Hepatocyte (in vitro differentiated cells): ENCODE measurements around the gene DNAL4. TPM values are rescaled to one million over a fixed set of nuclear protein-coding genes. Genes with fewer than 3 reads are reported as not detected.
A peak's percentile ranks its signal among the peaks of the same experiment; 100 is the strongest.

Source experiments
- DNase-seq: peaks from one replicate; pipeline ENCODE4 v3.0.0-alpha.2; 2016; ENCODE audit warnings: low spot score
- H2AFZ ChIP-seq: fragments of 200-600 bp; sonication (generic); 2 replicates; pipeline ENCODE4 v1.6.0; 2016; ENCODE audit warnings: antibody characterized with exemption, mild to moderate bottlenecking
- H3K27ac ChIP-seq: fragments of 200-600 bp; sonication (generic); 2 replicates; pipeline ENCODE4 v1.5.1; 2016; ENCODE audit warnings: mild to moderate bottlenecking
- H3K27me3 ChIP-seq: fragments of 200-600 bp; sonication (generic); 2 replicates; pipeline ENCODE4 v1.6.1; 2016
- H3K36me3 ChIP-seq: fragments of 200-600 bp; sonication (generic); replicated peaks from 2 replicates; pipeline ENCODE4 v1.5.1; 2016; ENCODE audit warnings: low read depth; ENCODE audit not compliant: insufficient read depth
- H3K4me1 ChIP-seq: fragments of 200-600 bp; sonication (generic); 2 replicates; pipeline ENCODE4 v1.5.1; 2016; ENCODE audit warnings: mild to moderate bottlenecking, moderate library complexity; ENCODE audit not compliant: insufficient read depth
- H3K4me2 ChIP-seq: fragments of 200-600 bp; sonication (generic); 2 replicates; pipeline ENCODE4 v1.6.0; 2016
- H3K4me3 ChIP-seq: fragments of 200-600 bp; sonication (generic); 2 replicates; pipeline ENCODE4 v1.5.1; 2016; ENCODE audit warnings: mild to moderate bottlenecking
- H3K79me2 ChIP-seq: fragments of 200-600 bp; sonication (generic); 2 replicates; pipeline ENCODE4 v1.6.0; 2017; ENCODE audit warnings: mild to moderate bottlenecking
- H3K9me2 ChIP-seq: fragments of 200-600 bp; sonication (generic); replicated peaks from 2 replicates; pipeline ENCODE4 v1.6.0; 2017; ENCODE audit warnings: mild to moderate bottlenecking; ENCODE audit not compliant: insufficient read depth
- H3K9me3 ChIP-seq: fragments of 200-600 bp; sonication (generic); 2 replicates; pipeline ENCODE4 v1.5.1; 2016; ENCODE audit warnings: low read depth, mild to moderate bottlenecking
- H4K20me1 ChIP-seq: fragments of 200-600 bp; sonication (generic); 2 replicates; pipeline ENCODE4 v1.6.0; 2016; ENCODE audit warnings: mild to moderate bottlenecking; ENCODE audit not compliant: insufficient read depth, poor library complexity, severe bottlenecking
- CTCF ChIP-seq: fragments of 200-600 bp; sonication (generic); IDR thresholded peaks from 2 replicates; pipeline ENCODE4 v1.5.1; 2016; ENCODE audit warnings: antibody characterized with exemption, mild to moderate bottlenecking; ENCODE audit not compliant: poor library complexity
- EZH2 ChIP-seq: fragments of 200-600 bp; sonication (generic); IDR thresholded peaks from 2 replicates; pipeline ENCODE4 v1.6.1; 2016; ENCODE audit warnings: antibody characterized with exemption, mild to moderate bottlenecking, borderline replicate concordance
- EZH2phosphoT487 ChIP-seq: fragments of 200-600 bp; sonication (generic); IDR thresholded peaks from one replicate; pipeline ENCODE4 v1.6.1; 2018; ENCODE audit warnings: antibody characterized with exemption, mild to moderate bottlenecking, low read depth, moderate library complexity; ENCODE audit not compliant: unreplicated experiment, severe bottlenecking
- WGBS: methylation state at CpG from one replicate; pipeline ENCODE4 v1.1.6; 2016; ENCODE audit warnings: low lambda C conversion rate; ENCODE audit errors: missing lambda C conversion rate; 5-methylcytosine and 5-hydroxymethylcytosine counted together
- polyA plus RNA-seq: library from polyadenylated mRNA; unstranded; fragments of >200 nt; fragmentation: Nextera tagmentation; extraction: Ambion mirVana; gene quantifications from 2 replicates; pipeline ENCODE4 v1.2.1, GENCODE V29; 2016
- total RNA-seq: library from RNA; depleted of rRNA; stranded (reverse); fragments of >200 nt; gene quantifications from 2 replicates; pipeline ENCODE4 v1.2.3, GENCODE V29; 2014

The DNAL4 gene
- total and polyA plus RNA-seq, 2 experiments from 2014 or later, result 11.9 to 21.5 TPM

- no peak overlapping the region for H2AFZ ChIP-seq
- no peaks in the 10 kb centered on the region for H3K9me3 ChIP-seq
- DNase-seq, result no peak
- 77% methylated on average over 4 of the region's 4 CpGs for WGBS
- H3K27me3 ChIP-seq, result peaks cover 18% of the 10 kb centered on the region
- no peaks in the 10 kb centered on the region for H4K20me1 ChIP-seq
- TF ChIP-seq EZH2phosphoT487, result no peak
- no peak for TF ChIP-seq EZH2
- no peak for TF ChIP-seq CTCF
- H3K9me2 ChIP-seq, result no peaks in the 10 kb centered on the region
- no peak overlapping the region for H3K4me3 ChIP-seq
- no peak overlapping the region for H3K4me2 ChIP-seq
- H3K36me3 ChIP-seq, result no peaks in the 10 kb centered on the region
- H3K4me1 ChIP-seq, result peaks cover 10% of the 10 kb centered on the region
- H3K27ac ChIP-seq, result no peak overlapping the region
- peaks cover 13% of the 10 kb centered on the region for H3K79me2 ChIP-seq
These were observed 1.6 kb upstream of the DNAL4 start for GRCh38 chr22:38795569-38795968.

- H2AFZ ChIP-seq, result peak overlapping the region; percentile 73
- 29% methylated on average over 9 of the region's 9 CpGs for WGBS
- H3K9me3 ChIP-seq, result no peaks in the 10 kb centered on the region
- peak overlapping the region; percentile 65 for H3K4me3 ChIP-seq
- peaks cover 6% of the 10 kb centered on the region for H3K27me3 ChIP-seq
- no peak for DNase-seq
- H3K79me2 ChIP-seq, result peaks cover 13% of the 10 kb centered on the region
- H4K20me1 ChIP-seq, result no peaks in the 10 kb centered on the region
- H3K4me1 ChIP-seq, result peaks cover 10% of the 10 kb centered on the region
- peak overlapping the region; percentile 64 for H3K27ac ChIP-seq
- H3K36me3 ChIP-seq, result no peaks in the 10 kb centered on the region
- H3K4me2 ChIP-seq, result peak overlapping the region; percentile 90
- TF ChIP-seq EZH2phosphoT487, result no peak
- no peak for TF ChIP-seq CTCF
- no peak for TF ChIP-seq EZH2
- no peaks in the 10 kb centered on the region for H3K9me2 ChIP-seq
These were observed 626 bp downstream of the DNAL4 start for GRCh38 chr22:38793317-38793716.

GRCh38 chr22:38792833-38793232 is 1.1 kb downstream of the DNAL4 start:
- Histone ChIP-seq H3K79me2 (peaks cover 13% of the 10 kb centered on the region), H3K4me2 (peak overlapping the region; percentile 90), H3K9me2 (no peaks in the 10 kb centered on the region), H3K36me3 (no peaks in the 10 kb centered on the region), H2AFZ (peak overlapping the region; percentile 73), H3K9me3 (no peaks in the 10 kb centered on the region), H3K27ac (peak overlapping the region; percentile 64), H4K20me1 (no peaks in the 10 kb centered on the region), H3K4me3 (peak overlapping the region; percentile 65), H3K4me1 (peaks cover 10% of the 10 kb centered on the region), H3K27me3 (peaks cover under 1% of the 10 kb centered on the region)
- TF ChIP-seq CTCF (no peak), EZH2phosphoT487 (no peak), EZH2 (no peak)
- DNase-seq, result no peak
- WGBS, result 73% methylated on average over 4 of the region's 4 CpGs

GRCh38 chr22:38789606-38790005 is 4.3 kb downstream of the DNAL4 start:
- Histone ChIP-seq H3K4me3 (no peak overlapping the region), H2AFZ (no peak overlapping the region), H3K9me2 (no peaks in the 10 kb centered on the region), H3K4me2 (no peak overlapping the region), H4K20me1 (no peaks in the 10 kb centered on the region), H3K9me3 (no peaks in the 10 kb centered on the region), H3K4me1 (peaks cover 10% of the 10 kb centered on the region), H3K36me3 (no peaks in the 10 kb centered on the region), H3K27me3 (no peaks in the 10 kb centered on the region), H3K27ac (no peak overlapping the region), H3K79me2 (peaks cover 13% of the 10 kb centered on the region)
- TF ChIP-seq EZH2phosphoT487 (no peak), CTCF (no peak), EZH2 (no peak)
- WGBS, result 89% methylated on average over 4 of the region's 4 CpGs
- no peak for DNase-seq
